Neural crest cell (in vitro differentiated cells): Measurements from ENCODE around the gene COPG2. TPM values are rescaled to one million over a fixed set of nuclear protein-coding genes. Genes with fewer than 3 reads are reported as not detected.

Experiments used
- DNase-seq: peaks from one replicate; pipeline ENCODE4 v3.0.0; 2021; ENCODE audit warnings: low read depth, mixed read lengths, low spot score
- H3K27ac Mint-ChIP-seq: one replicate; pipeline ENCODE4 v1.8.0; 2021; ENCODE audit warnings: mild to moderate bottlenecking, mixed read lengths; ENCODE audit not compliant: unreplicated experiment
- H3K27me3 Mint-ChIP-seq: 2 replicates; pipeline ENCODE4 v1.8.0; 2021; ENCODE audit warnings: low read depth, mild to moderate bottlenecking, mixed read lengths
- H3K36me3 Mint-ChIP-seq: 2 replicates; pipeline ENCODE4 v1.8.0; 2021; ENCODE audit warnings: low read depth, mild to moderate bottlenecking, mixed read lengths
- H3K4me1 Mint-ChIP-seq: 2 replicates; pipeline ENCODE4 v1.8.0; 2021; ENCODE audit warnings: mixed read lengths
- H3K4me3 Mint-ChIP-seq: one replicate; pipeline ENCODE4 v1.8.0; 2021; ENCODE audit warnings: mild to moderate bottlenecking, mixed read lengths
- H3K9me3 Mint-ChIP-seq: 2 replicates; pipeline ENCODE4 v1.8.0; 2021; ENCODE audit warnings: mixed read lengths
- total RNA-seq: library from RNA; stranded (reverse); gene quantifications from 2 replicates; pipeline ENCODE4 v1.2.1, GENCODE V29; 2021
- TF ChIP-seq, protein P1 (sequence below): fragments of 200-600 bp; sonication (generic); conservative IDR thresholded peaks from 2 replicates; pipeline ENCODE4 v1.5.0; 2021; ENCODE audit warnings: antibody characterized with exemption, mild to moderate bottlenecking

Gene COPG2
- total RNA-seq, 1 donor from 2014 or later = 62.7 TPM

DNA sequence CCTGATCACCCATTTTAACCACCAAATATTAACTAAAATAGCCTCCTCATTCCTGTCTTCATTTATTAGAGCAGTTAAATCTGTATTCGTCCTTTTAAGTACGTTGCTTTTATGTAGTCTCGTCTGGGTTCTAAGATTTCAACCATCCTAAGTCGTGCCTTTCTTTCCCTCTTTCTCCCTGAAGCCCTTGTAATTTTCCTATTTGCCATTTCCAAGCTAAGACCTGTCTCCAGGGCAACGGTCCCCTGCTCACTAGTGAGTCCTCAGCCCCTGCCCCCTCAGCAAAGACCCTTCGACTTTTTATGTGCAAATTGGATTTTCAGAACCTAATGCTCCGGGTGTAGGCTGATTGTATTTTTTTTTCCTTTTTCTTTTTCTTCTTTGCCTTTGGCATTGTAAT, 192.8 kb downstream of the COPG2 start:
- no peaks in the 10 kb centered on the region for H3K9me3 Mint-ChIP-seq
- no peaks in the 10 kb centered on the region for H3K36me3 Mint-ChIP-seq
- peak overlapping the region; percentile 23 for H3K4me3 Mint-ChIP-seq
- H3K27ac Mint-ChIP-seq = peak overlapping the region; percentile 93
- H3K27me3 Mint-ChIP-seq = no peaks in the 10 kb centered on the region
- H3K4me1 Mint-ChIP-seq = peaks cover 18% of the 10 kb centered on the region
- DNase-seq = no peak
- TF ChIP-seq, protein P1, sequence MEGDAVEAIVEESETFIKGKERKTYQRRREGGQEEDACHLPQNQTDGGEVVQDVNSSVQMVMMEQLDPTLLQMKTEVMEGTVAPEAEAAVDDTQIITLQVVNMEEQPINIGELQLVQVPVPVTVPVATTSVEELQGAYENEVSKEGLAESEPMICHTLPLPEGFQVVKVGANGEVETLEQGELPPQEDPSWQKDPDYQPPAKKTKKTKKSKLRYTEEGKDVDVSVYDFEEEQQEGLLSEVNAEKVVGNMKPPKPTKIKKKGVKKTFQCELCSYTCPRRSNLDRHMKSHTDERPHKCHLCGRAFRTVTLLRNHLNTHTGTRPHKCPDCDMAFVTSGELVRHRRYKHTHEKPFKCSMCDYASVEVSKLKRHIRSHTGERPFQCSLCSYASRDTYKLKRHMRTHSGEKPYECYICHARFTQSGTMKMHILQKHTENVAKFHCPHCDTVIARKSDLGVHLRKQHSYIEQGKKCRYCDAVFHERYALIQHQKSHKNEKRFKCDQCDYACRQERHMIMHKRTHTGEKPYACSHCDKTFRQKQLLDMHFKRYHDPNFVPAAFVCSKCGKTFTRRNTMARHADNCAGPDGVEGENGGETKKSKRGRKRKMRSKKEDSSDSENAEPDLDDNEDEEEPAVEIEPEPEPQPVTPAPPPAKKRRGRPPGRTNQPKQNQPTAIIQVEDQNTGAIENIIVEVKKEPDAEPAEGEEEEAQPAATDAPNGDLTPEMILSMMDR = no peak

DNA sequence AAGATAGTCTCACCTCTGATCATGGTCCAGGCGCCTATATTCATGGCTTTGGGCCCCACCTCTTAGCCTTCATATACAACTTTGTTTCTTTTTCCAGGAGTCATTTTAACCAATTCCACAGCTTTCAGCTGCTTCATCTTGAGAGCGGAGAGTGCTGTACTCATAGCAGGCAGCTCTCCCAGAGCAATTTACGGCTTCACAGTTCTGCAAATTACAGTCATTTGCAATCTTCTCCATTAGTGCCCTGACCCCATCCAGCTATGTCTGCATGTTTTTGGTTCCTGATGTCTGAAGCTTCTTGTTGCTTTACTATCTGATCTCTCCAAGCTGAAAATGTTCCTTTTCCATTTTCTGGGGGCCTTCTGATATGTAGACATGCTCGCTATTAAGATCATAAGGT, 194.7 kb downstream of the COPG2 start:
- TF ChIP-seq, protein P1 = no peak
- H3K9me3 Mint-ChIP-seq = no peaks in the 10 kb centered on the region
- DNase-seq = no peak
- peaks cover 18% of the 10 kb centered on the region for H3K4me1 Mint-ChIP-seq
- H3K36me3 Mint-ChIP-seq = no peaks in the 10 kb centered on the region
- H3K4me3 Mint-ChIP-seq = no peak overlapping the region
- no peaks in the 10 kb centered on the region for H3K27me3 Mint-ChIP-seq
- no peak overlapping the region for H3K27ac Mint-ChIP-seq

DNA sequence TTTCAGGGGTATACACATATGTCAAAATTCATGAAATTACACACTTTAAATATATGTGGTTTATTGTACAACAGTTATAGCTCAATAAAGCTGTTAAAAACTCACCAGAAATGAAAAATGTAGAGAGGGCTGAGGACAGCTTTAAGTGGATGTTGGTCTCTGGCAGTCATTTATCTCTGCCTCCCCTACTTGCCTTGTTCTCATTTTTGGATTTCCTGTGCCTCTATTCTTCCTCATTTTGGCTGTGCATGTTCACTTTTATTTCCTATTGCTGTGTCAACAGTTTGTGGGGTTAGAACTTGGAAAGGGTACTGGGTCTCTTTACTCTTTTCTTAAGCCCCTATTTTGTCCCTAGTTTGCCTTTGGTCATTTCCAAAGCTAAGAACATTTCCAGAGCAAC, 195.3 kb downstream of the COPG2 start:
- peaks cover 18% of the 10 kb centered on the region for H3K4me1 Mint-ChIP-seq
- H3K9me3 Mint-ChIP-seq = no peaks in the 10 kb centered on the region
- no peaks in the 10 kb centered on the region for H3K27me3 Mint-ChIP-seq
- TF ChIP-seq, protein P1 = no peak
- DNase-seq = no peak
- no peak overlapping the region for H3K27ac Mint-ChIP-seq
- H3K36me3 Mint-ChIP-seq = no peaks in the 10 kb centered on the region
- H3K4me3 Mint-ChIP-seq = no peak overlapping the region

DNA sequence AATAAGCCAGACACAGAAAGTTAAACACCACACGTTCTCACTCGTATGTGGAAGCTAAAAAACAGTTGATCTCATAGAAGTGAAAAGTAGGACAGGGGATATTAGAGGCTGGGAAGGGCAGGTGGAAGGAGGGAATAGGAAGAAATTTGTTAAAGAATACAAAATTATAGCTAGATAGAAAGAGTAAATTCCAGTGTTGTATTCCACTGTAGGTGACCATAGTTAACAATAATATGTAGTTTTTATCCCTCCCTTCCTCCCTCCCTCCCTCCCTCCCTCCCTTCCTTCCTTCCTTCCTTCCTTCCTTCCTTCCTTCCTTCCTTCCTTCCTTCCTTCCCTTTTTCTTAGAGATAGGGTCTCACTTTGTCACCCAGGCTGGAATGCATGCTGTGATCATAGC, 196.6 kb downstream of the COPG2 start:
- no peak for DNase-seq
- no peak overlapping the region for H3K27ac Mint-ChIP-seq
- no peak overlapping the region for H3K4me3 Mint-ChIP-seq
- TF ChIP-seq, protein P1 = no peak
- no peaks in the 10 kb centered on the region for H3K36me3 Mint-ChIP-seq
- H3K27me3 Mint-ChIP-seq = no peaks in the 10 kb centered on the region
- H3K9me3 Mint-ChIP-seq = no peaks in the 10 kb centered on the region
- H3K4me1 Mint-ChIP-seq = peaks cover 18% of the 10 kb centered on the region

DNA sequence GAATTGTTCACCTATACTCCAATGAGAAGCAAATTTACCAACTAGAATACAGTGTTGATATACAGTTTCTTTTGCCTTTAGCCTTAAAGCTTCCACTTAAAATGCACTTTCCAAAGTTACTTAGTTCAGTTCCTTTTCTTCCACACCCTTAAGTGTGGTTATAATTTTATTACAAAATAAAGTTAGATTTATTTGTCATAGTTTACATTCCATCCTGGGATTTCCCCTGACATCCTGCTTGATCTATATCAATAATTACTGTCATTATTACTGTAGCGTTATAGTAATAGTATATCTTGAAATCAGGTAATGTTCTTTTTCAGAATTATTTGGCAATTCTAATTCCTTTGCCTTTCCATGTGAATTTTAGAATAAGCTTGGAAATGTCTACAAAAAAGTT, 199.9 kb downstream of the COPG2 start:
- Mint-ChIP-seq H3K4me3 (no peak overlapping the region), H3K4me1 (no peaks in the 10 kb centered on the region), H3K9me3 (peaks cover 6% of the 10 kb centered on the region), H3K36me3 (no peaks in the 10 kb centered on the region), H3K27me3 (no peaks in the 10 kb centered on the region), H3K27ac (no peak overlapping the region)
- TF ChIP-seq, protein P1 = no peak
- no peak for DNase-seq
